C1 segment of cervical spinal cord (tissue), 14 donors: ENCODE measurements around the gene MYBPC2.
"Not testable (repeated sequence)": the region's sequence is repeated elsewhere in the genome, so short reads cannot be mapped to it uniquely, and the experiment has no call there.

Experiments used
- DNase-seq, 14 donors: peaks; one replicate each; lab custom pipeline; 2025; lab: John Stamatoyannopoulos, UW

The MYBPC2 gene

DNA sequence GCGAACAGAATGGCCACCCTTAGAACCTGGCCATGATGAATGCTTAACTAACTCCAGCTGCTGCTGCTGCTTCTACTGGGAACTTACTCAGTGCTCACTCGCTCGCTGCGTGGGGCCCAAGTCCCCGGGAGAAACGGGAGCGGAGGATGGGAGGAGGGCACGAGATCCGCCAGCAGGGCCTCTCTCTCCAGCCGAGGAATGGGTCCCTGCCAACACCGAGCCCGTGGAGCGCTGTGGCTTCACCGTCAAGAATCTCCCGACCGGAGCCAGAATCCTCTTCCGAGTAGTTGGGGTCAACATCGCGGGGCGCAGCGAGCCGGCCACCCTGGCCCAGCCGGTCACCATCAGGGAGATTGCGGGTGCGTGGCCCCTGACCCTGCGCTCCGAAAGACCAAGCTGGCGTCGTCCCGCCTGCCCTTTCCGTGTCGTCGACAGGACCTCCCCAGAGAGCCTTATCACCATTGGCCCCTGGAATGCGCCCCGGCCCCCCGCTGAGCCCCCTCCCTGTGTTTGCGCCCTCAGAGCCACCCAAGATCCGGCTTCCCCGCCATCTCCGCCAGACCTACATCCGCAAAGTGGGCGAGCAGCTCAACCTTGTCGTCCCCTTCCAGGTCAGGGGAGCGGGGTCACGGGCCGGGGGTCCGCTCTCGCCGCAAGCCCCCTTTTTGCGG lies 25.8 kb downstream of the MYBPC2 start:
- DNase-seq, result no peak

DNA sequence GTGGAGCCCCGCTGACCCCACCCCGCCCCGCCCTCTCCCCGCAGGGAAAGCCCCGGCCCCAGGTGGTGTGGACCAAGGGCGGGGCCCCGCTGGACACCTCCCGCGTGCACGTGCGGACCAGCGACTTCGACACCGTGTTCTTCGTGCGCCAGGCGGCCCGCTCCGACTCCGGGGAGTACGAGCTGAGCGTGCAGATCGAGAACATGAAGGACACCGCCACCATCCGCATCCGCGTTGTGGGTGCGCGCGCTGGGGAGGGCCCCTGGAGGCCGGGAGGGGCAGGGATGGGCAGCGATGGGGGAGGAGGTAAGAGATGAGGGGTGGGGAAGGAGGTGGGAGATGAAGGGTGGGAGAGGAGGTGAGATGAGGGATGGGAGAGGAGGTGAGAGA lies 26.4 kb downstream of the MYBPC2 start:
- no peak for DNase-seq

DNA sequence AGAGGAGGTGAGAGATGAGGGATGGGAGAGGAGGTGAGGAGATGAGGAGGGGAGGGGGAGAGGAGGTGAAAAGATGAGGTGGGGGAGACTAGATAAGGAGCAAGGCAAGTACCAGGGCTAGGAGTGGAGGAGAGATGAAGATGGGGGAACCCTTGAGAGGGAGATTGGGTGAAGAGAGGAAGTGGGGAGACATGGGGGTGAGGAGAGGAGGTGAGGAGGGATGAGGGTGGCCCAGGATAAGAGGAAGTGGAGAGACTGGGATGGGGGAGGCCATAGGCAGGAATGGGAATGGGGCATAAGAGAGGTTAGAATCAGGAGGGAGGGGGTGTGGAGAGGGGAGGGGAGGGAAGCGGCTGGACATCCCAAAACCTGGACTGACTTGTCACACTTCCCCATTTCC lies 26.9 kb downstream of the MYBPC2 start:
- no peak for DNase-seq

DNA sequence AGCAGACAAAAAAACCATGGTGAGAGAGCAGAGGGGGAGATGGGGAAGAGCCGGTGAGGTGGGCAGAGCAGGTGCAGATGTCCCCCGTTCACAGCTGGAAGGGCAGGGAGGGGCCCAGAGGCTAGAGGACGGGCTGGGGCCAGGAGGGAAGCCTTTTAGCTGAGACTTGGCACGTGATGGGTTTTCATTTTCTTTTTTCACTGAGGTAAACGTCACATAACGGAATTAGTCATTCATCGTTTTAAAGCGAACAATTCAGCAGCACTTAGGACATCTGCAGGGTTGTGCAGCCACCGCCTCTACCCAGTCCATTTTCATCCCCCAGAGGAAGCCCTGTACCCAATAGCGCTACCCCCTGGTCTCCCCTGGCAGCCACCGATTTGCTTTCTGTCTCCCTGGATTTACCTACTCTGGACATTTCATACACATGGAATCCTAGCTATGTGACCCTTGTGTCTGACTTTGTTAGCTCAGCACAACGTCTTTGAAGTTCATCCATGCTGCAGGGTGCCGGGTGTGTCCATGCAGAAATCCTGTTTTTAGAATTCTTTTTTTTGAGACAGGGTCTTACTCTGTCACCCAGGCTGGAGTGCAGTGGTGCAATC lies 27.6 kb downstream of the MYBPC2 start:
- DNase-seq, result no peak

DNA sequence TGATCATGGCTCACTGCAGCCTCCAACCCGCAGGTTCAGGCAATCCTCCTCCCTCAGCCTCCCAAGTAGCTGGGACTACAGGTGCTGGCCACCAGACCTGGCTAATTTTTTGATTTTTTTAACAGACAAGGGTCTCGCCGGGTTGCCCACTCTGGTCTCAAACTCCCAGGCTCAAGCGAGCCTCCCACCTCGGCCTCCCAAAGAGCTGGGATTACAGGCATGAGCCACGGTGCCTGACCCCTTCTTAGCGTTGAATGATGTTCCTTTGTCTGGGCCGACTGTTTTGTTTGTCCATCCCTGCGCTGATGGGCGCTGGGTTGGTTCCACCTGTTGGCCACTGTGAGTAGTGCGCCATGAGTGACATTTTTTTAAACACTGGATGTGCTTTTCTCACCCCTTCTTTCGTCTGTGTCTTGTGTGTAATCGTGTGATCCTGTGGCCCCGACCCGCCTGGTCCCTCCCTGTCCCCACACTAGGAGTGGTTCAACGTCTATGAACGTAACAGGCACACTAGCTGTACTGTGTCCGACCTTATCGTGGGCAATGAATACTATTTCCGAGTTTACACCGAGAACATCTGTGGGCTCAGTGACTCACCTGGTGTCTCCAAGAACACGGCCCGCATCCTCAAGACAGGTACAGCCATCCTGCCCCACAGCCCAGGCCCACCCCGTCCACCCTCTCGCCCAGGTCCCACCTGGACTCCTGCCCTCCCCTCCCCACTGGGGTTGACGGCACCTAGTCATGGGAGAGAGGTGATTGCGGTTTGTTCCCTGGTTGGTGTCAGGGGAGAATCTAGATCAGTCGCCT lies 28.6 kb downstream of the MYBPC2 start:
- DNase-seq, result peak in 10 of 14 donors; percentile 3 to 40 (median 28)

DNA sequence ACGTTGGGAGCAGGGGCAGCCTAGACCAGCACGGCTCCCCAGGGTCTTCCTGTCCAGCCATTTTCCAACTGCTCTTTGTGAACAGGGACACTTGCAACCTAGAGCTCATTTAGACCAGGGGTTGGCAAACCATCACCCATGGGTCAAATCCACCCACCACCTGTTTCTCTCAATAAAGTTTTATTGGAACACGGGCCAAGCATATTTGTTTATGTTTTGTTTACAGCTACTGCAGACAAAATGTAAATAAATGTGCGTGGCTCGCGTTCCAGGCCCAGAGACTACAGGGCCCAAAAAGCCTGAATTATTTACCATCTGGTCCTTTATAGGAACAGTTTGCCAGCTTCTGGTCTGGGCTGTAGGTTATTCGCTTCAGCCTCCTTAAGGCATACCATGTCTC lies 30.3 kb downstream of the MYBPC2 start:
- no peak for DNase-seq

DNA sequence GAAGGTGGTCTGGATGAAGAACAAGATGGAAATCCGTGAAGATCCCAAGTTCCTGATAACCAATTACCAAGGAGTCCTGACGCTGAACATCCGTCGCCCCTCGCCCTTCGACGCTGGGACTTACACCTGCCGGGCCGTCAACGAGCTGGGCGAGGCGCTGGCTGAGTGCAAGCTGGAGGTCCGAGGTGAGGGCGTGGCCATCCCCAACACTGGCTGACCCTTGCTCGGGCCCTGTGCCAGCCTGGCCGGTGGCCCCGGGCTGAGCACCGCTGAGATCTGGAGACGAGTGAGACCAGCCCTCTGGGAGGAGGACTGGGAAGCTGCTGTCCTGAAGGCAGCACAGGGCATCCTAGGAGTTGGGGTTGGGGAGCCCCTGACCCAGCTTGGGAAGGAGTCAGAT lies 31.7 kb downstream of the MYBPC2 start:
- no peak for DNase-seq

DNA sequence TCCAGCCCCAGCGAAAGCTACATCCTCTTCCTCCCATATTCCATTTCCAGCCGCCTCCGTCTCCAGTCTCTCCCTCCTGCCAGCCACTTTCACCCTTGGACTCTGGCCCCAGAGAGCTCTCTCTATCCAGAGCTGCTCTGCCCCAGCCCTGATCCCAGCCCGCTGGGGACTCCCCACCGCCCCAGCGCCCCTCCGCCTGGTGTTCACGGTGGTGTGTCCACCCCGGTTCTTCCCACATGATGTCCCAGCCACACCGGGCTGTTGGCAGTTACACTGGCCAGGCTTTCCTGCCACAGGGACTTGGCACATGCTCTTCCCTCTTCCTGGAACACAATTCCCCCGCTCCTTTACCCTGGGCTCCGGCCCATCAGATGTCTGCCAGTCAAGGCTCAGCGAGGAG lies 32.3 kb downstream of the MYBPC2 start:
- DNase-seq, result no peak

DNA sequence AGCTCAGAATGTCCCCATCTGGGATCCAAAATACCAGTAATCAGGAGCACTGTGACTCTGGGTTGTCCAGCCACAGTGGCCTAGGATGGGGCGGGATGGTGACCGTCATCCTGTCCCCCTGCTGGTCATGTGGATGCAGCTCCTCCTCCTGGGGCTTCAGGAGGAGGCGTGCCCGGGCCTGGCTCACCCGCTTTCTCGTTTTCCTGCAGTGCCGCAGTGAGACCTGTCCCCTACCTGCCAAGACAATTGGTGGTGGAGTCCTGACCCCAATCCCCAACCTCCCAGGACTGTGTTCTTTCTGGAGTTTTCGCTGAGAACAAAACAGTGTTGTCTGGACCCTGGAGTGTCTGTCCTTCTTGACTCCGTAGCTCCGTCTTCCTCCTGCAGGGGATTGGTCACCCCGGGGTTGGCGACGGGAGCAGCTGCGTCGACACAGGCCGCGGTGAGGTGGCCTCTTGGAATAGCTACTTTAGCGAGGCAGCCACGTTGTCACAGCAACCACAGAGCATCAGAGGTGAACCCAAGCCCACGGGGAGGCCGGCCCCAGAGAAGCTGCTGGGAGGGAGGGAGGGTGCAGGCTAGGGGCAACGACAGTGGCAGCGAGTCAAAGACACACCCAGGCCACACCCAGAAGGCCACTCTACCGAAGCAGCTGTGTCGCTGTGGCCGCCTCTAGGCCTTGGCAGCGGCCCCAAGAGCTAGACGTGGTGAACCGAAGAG lies 33.5 kb downstream of the MYBPC2 start:
- DNase-seq, result no peak

DNA sequence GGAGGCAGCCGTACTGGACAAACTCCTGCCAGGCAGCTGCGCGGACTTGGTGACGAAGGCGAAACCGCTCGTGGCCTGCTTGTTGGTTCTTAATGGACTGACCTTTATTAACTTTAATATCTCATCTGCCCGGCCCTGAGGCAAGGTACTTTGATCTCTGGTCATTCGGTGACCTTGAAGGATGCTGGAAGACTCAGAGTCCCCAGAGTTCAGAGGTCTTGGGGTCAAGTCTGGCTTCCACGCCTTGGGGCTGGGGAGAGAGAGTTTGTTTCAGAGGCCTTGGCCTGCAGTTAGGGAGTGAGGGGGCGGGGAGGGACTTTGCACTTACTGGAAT lies 34.0 kb downstream of the MYBPC2 start:
- DNase-seq, result no peak

DNA sequence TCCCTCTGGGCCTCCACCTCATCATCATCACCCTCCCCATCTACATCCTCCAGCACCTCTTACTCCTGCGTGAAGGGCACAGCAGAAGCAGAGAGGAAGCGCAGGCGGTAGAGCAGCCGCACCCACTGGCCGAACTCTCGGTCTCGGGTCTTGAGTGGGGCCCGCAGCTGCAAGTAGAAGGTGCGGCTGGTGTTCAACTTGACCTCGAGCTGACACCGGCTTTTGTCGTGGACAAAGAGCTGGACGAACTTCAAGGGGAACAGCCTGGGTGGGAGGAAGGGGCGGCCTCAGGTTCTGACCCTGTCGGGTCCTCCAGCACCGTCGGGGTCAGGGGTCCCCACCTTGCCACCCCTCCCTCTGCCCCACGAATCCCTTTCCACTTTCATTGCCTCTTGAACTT lies 34.9 kb downstream of the MYBPC2 start:
- DNase-seq, result no peak

DNA sequence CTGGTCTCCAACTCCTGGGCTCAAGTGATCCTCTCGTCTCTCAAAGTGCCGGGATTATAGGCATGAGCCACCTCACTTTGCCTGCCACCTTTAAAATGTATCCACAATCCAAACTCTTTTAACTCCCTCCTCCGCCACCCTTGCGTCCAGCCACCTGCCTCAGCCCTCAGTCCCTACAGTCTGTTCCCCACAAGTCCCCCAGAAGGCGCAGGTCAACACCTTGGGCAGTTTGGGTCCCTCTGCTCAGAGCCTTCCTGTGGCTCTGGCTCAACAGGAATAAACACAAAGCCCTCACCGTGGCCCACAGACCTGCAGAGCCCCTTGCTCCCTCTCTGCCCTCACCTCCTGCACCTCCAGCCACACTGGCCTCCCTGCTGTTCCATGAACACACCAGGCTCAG lies 36.1 kb downstream of the MYBPC2 start:
- DNase-seq, result no peak

DNA sequence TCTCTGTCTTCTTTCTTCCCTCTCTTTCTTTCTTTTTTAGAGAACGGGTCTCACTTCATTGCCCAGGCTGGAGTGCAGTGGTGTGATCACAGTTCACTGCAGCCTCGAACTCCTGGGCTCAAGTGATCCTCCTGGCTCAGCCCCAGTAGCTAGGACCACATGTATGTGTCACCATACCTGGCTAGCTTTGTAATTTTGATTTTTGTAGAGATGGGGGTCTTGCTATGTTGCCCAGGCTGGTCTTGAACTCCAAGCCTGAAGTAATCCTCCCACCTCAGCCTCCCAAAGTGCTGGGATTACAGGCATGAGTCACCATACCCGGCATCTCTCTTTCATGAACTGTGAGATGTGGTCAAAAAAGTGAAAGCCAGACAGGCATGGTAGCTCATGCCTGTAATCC lies 40.6 kb downstream of the MYBPC2 start:
- not testable (repeated sequence) for DNase-seq

DNA sequence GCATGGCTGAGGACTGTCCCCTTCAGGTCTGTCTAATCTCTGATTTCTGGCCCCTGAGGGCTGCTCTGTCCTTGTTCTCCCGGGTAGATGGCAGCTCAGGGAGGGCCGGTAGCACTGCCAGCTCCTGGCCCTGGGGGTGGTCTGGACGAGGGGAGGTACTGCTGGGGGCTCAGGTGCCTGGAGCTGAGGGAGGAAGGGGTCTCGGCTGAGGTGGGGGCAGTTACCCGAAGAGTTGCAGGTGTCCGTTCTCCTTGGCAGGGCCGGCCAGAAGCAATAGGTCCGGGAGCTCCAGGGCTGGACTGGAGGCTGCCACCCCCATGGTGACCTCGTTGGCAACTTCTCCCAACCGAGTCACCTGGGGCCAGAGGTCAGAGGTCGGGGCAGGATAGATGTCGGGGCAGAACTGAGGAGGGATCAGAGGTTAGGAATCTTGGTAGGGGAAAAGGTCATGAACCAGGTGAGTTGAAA lies 42.4 kb downstream of the MYBPC2 start:
- no peak for DNase-seq

DNA sequence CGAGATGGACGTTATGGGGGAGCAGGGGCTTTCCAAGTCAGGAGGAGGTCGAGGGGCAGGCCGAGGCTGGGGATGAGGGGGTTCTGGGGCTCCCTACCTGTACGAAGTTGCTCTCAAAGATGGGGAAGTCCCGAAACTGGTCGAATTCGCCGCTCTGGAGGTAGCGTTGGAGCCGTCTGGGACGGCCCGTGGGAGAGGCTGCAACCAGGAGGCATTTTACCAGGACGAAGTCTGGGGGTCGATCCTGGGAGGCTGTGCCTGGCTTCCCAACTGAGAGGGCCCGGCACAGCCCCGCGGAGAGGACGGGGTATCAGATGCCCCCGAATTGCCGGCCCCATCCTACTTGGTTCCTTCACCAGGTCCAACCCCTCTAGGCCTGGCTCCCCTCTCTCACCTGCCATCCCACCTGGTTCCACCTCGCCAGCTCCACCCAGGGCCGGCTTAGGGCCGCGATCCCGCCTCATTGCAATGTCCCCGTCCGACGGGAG lies 43.1 kb downstream of the MYBPC2 start:
- DNase-seq, result no peak

DNA sequence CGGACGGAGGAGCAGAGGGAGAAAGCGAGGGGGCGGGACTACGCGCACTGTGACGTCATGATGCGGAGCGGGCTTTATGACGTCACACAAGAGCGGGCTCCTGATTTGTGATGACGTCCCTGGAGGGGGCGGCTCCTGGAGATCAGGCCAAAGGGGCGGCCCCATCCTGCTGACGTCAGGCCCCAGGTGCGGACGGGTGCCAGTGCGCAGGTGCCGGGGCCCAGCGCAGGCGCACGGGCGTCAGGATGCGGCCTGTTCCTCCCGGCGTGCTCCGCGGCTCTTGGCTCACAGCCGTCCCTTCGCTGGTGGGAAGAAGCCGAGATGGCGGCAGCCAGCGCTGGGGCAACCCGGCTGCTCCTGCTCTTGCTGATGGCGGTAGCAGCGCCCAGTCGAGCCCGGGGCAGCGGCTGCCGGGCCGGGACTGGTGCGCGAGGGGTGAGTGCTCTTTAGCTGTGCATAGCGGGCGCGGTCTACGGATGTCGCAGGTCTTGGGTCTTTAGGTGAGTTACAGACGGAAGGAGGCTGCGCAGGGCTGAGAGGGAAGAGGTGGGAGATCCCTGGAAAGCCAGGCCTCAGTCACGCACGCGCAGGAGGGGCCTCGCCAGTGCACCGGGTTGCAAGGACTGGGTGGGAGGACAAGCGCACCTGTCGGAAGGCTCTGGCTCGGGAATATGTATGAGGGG lies 43.7 kb downstream of the MYBPC2 start, which contains the start of the genes EMC10 and GARIN5A:
Gene EMC10, plus strand, starts transcription at position 284 of the 683 bp plus-strand sequence. Its CDS starts 38 bp downstream, at position 322.
Gene GARIN5A, minus strand, starts transcription at position 625 of the 683 bp plus-strand sequence. Its CDS starts 460 bp downstream, at position 165.
- DNase-seq, result peak; percentile 57 to 95 (median 86)

DNA sequence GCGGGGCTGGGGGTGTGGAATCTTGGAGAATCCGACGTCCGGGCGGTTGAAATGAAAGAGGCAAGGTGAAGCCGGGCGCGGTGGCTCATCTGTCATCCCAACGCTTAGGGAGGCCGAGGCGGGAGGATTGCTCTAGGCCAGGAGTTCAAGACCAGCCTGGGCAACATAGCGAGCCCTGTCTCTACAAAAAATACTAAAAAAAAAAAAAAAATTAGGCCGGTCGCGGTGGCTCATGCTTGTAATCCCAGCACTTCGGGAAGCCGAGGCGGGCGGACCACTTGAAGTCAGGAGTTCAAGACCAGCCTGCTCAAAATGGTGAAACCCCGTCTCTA lies 44.2 kb downstream of the MYBPC2 start:
- no peak for DNase-seq

DNA sequence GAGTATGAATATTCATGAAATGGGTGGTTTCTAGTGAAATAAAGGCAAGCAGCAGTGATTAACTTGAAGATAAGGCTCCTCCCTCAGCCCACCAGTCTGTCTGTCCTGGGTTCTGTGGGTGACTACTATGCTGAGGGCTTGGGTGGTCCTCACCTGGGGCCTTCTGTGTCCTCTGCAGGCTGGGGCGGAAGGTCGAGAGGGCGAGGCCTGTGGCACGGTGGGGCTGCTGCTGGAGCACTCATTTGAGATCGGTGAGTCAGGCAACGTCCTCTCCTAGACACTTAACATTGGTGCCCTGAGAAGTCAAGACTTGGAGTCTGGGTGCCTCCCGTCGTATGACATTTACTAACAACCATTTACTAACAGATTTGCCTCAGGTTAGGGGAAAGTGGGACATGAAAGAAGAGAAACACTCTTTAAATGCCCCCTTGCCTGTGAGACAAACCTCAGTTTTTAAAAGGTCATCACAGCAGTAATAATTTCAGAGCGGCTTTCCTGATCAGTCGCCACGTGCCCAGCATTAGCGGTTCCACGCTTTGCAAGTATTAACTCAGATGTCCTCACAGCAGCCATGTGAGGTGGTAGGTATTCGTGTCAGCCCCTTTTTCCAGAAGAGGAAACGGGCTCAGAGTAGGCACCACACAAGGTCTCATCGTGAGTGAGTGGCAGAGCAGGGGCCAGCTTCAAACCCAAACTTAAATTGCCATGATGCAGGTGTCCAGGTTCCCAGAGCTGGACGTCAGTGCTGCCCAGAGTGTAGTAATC lies 45.2 kb downstream of the MYBPC2 start:
- DNase-seq, result no peak

DNA sequence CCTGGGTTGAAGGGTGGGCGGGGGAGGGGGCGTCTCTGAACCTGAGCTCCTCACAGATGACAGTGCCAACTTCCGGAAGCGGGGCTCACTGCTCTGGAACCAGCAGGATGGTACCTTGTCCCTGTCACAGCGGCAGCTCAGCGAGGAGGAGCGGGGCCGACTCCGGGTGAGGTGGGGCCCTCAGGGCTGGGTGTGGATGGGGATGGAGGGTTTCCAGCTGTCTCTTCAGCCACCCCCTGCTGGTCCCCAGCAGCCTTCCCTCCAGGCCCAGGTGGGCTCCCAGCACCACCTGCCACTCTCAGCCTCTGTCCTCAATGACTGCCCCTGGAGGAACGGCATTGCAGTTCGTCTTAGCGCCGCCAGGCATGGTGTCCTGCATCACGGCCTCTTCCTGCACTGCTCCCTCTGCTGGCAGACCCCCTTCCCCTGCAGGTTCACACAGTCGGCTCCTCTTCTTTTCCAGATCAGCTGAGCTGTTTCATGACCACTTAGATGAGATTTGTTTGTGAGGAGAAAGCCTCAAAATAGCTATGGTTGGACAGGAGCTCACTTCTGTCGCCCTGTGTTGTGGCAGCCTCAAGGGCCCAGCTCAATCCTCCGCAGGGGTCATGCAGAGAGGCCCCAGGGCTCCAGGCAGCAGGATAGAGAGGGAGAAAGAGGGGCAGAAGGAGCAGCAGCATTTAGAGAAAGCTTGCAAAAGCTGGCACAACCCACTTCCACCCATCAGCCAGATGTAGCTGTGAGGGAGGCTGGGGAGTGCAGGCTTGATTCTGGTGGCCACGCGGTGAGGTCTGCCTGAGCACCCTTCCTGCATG lies 46.4 kb downstream of the MYBPC2 start:
- peak in 3 of 14 donors; percentile 12 to 25 (median 24) for DNase-seq
